ENCODE data around the gene CHD3. TPM values are rescaled to one million over a fixed set of nuclear protein-coding genes. Genes with fewer than 3 reads are reported as not detected.
A peak's percentile ranks its signal among the peaks of the same experiment; 100 is the strongest.

The CHD3 gene
- total RNA-seq, 1 experiment from 2014 or later = 109 TPM

GRCh38 chr17:7846063-7846735, 42.4 kb upstream of the CHD3 start:
- no peaks in the 10 kb centered on the region for H3K9me3 ChIP-seq (replicated peaks)
- H3K4me1 ChIP-seq = no peaks in the 10 kb centered on the region
- no peak overlapping the region for H3K27ac ChIP-seq
- DNase-seq = no peak
- H3K4me3 ChIP-seq = no peak overlapping the region
- peaks cover 11% of the 10 kb centered on the region; the same call in 1 of the 2 replicates for H3K36me3 ChIP-seq
- H3K27me3 ChIP-seq = no peaks in the 10 kb centered on the region

DNA sequence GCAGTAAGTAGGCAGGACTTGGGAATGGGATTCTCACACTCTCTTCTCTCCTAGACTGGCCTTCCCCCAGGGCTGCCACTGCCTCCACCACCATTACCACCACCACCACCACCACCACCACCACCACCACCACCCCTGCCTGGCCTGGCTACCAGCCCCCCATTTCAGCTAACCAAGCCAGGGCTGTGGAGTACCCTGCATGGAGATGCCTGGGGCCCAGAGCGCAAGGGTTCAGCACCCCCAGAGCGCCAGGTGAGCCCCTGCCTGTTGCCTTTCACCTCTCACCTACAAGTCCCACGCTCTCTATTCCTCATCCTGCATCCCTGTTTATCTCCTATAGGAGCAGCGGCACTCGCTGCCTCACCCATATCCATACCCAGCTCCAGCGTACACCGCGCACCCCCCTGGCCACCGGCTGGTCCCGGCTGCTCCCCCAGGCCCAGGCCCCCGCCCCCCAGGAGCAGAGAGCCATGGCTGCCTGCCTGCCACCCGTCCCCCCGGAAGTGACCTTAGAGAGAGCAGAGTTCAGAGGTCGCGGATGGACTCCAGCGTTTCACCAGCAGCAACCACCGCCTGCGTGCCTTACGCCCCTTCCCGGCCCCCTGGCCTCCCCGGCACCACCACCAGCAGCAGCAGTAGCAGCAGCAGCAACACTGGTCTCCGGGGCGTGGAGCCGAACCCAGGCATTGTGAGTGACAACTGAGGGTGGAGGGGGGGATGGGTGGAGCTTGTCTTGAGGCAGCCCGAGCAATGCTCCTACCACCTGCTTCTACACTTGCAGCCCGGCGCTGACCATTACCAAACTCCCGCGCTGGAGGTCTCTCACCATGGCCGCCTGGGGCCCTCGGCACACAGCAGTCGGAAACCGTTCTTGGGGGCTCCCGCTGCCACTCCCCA, 41.6 kb upstream of the CHD3 start:
- Histone ChIP-seq H3K9me3 (replicated peaks) (no peaks in the 10 kb centered on the region), H3K27ac (no peak overlapping the region), H3K36me3 (peaks cover 19% of the 10 kb centered on the region), H3K27me3 (no peaks in the 10 kb centered on the region), H3K4me3 (no peak overlapping the region), H3K4me1 (no peaks in the 10 kb centered on the region)
- DNase-seq = no peak

DNA sequence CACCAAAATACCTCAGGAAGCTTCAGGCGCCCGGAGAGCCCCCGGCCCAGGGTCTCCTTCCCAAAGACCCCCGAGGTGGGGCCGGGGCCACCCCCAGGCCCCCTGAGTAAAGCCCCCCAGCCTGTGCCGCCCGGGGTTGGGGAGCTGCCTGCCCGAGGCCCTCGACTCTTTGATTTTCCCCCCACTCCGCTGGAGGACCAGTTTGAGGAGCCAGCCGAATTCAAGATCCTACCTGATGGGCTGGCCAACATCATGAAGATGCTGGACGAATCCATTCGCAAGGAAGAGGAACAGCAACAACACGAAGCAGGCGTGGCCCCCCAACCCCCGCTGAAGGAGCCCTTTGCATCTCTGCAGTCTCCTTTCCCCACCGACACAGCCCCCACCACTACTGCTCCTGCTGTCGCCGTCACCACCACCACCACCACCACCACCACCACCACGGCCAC, 40.4 kb upstream of the CHD3 start:
- H3K36me3 ChIP-seq = peaks cover 19% of the 10 kb centered on the region
- H3K4me3 ChIP-seq = no peak overlapping the region
- H3K4me1 ChIP-seq = no peaks in the 10 kb centered on the region

GRCh38 chr17:7848739-7849129, 39.9 kb upstream of the CHD3 start:
- Histone ChIP-seq H3K9me3 (replicated peaks) (no peaks in the 10 kb centered on the region), H3K27me3 (no peaks in the 10 kb centered on the region), H3K4me3 (no peak overlapping the region), H3K27ac (no peak overlapping the region), H3K36me3 (peaks cover 19% of the 10 kb centered on the region), H3K4me1 (no peaks in the 10 kb centered on the region)
- no peak for DNase-seq

More for the DNA sequence above, 40.4 kb upstream of the CHD3 start:
- Histone ChIP-seq H3K27ac (no peak overlapping the region), H3K9me3 (replicated peaks) (no peaks in the 10 kb centered on the region), H3K27me3 (no peaks in the 10 kb centered on the region)
- DNase-seq = no peak

DNA sequence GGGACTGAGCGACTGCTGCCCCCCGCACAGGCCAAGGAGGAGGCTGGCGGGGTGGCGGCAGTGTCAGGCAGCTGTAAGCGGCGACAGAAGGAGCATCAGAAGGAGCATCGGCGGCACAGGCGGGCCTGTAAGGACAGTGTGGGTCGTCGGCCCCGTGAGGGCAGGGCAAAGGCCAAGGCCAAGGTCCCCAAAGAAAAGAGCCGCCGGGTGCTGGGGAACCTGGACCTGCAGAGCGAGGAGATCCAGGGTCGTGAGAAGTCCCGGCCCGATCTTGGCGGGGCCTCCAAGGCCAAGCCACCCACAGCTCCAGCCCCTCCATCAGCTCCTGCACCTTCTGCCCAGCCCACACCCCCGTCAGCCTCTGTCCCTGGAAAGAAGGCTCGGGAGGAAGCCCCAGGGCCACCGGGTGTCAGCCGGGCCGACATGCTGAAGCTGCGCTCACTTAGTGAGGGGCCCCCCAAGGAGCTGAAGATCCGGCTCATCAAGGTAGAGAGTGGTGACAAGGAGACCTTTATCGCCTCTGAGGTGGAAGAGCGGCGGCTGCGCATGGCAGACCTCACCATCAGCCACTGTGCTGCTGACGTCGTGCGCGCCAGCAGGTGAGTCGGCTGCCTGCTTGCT, 39.3 kb upstream of the CHD3 start:
- no peak overlapping the region for H3K27ac ChIP-seq
- no peaks in the 10 kb centered on the region for H3K27me3 ChIP-seq
- no peak for DNase-seq
- H3K4me1 ChIP-seq = no peaks in the 10 kb centered on the region
- H3K36me3 ChIP-seq = peaks cover 19% of the 10 kb centered on the region
- H3K4me3 ChIP-seq = no peak overlapping the region
- H3K9me3 ChIP-seq (replicated peaks) = no peaks in the 10 kb centered on the region

DNA sequence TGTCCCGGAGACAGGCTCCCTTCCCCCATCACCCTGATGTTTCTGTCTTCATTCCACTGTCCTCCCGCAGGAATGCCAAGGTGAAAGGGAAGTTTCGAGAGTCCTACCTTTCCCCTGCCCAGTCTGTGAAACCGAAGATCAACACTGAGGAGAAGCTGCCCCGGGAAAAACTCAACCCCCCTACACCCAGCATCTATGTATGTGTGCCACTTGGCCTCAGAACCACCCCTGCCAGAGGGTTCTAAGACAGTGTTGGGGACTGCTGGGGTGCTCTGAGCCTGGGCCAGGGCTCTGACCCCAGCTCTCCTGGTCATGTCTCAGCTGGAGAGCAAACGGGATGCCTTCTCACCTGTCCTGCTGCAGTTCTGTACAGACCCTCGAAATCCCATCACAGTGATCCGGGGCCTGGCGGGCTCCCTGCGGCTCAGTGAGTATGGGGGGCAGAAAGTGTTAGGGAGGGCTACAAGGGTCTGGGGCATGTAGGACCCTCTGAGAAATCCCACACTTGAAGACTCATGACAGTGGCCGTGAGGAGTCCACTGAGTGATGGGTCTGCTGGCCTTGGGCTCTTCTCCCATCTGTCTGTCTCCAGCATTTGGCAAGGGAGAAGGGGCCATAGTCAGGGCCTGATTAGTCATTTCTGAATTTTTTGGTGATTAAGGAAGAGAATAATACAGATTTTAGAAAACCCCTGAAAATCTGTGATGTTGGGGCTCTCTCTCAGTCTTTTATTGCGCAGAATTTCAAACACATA, 38.7 kb upstream of the CHD3 start:
- Histone ChIP-seq H3K27me3 (no peaks in the 10 kb centered on the region), H3K9me3 (replicated peaks) (no peaks in the 10 kb centered on the region), H3K36me3 (peaks cover 19% of the 10 kb centered on the region), H3K4me3 (no peak overlapping the region), H3K4me1 (no peaks in the 10 kb centered on the region), H3K27ac (no peak overlapping the region)
- DNase-seq = no peak

- no peak for DNase-seq
- H3K27me3 ChIP-seq = no peaks in the 10 kb centered on the region
- 0 out of 2 replicates have a peak, but pooled peaks cover 2% of the 10 kb centered on the region for H3K4me1 ChIP-seq
- no peak overlapping the region for H3K27ac ChIP-seq
- H3K36me3 ChIP-seq = peaks cover 19% of the 10 kb centered on the region
- no peak overlapping the region for H3K4me3 ChIP-seq
- no peaks in the 10 kb centered on the region for H3K9me3 ChIP-seq (replicated peaks)
Measured at GRCh38 chr17:7850701-7851437, 37.7 kb upstream of the CHD3 start.

DNA sequence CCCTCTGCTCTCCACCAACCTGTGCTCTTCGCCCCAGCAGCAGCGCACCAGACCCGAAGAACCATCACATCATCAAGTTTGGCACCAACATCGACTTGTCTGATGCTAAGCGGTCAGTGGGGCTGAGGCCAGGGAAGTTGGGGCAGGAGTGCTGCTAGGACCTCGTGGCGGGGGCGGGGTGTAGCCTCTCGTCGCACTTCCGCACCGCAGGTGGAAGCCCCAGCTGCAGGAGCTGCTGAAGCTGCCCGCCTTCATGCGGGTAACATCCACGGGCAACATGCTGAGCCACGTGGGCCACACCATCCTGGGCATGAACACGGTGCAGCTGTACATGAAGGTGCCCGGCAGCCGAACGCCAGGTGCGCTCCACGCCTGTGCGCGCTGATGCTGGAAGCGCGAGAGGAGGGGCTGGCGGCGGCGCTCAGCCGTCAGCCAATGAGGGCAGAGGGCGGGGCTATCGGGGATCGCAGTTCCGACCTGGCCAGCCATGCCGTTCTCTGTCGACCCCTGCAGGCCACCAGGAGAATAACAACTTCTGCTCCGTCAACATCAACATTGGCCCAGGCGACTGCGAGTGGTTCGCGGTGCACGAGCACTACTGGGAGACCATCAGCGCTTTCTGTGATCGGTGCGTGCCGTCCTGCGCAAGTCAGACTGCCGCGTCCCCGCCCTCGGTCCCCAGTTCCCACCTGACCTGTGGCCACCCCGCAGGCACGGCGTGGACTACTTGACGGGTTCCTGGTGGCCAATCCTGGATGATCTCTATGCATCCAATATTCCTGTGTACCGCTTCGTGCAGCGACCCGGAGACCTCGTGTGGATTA, 36.9 kb upstream of the CHD3 start:
- H3K27ac ChIP-seq = no peak overlapping the region
- no peak overlapping the region for H3K4me3 ChIP-seq
- no peaks in the 10 kb centered on the region for H3K27me3 ChIP-seq
- peaks cover 19% of the 10 kb centered on the region for H3K36me3 ChIP-seq
- H3K4me1 ChIP-seq = 0 out of 2 replicates have a peak, but pooled peaks cover 2% of the 10 kb centered on the region
- peak in 1 of 2 experiments; percentile 49 for DNase-seq
- H3K9me3 ChIP-seq (replicated peaks) = no peaks in the 10 kb centered on the region

GRCh38 chr17:7852262-7852670, 36.3 kb upstream of the CHD3 start:
- H3K4me1 ChIP-seq = 0 out of 2 replicates have a peak, but pooled peaks cover 2% of the 10 kb centered on the region
- no peak for DNase-seq
- H3K27me3 ChIP-seq = no peaks in the 10 kb centered on the region
- peaks cover 19% of the 10 kb centered on the region for H3K36me3 ChIP-seq
- H3K27ac ChIP-seq = no peak overlapping the region
- H3K9me3 ChIP-seq (replicated peaks) = no peaks in the 10 kb centered on the region
- H3K4me3 ChIP-seq = no peak overlapping the region

GRCh38 chr17:7852919-7853690, 35.5 kb upstream of the CHD3 start:
- no peak for DNase-seq
- Histone ChIP-seq H3K4me3 (no peak overlapping the region), H3K9me3 (replicated peaks) (no peaks in the 10 kb centered on the region)

GRCh38 chr17:7853691-7854038, 34.9 kb upstream of the CHD3 start:
- peaks cover 19% of the 10 kb centered on the region for H3K36me3 ChIP-seq
- no peaks in the 10 kb centered on the region for H3K9me3 ChIP-seq (replicated peaks)
- H3K27me3 ChIP-seq = no peaks in the 10 kb centered on the region
- DNase-seq = no peak
- no peak overlapping the region for H3K4me3 ChIP-seq
- 0 out of 2 replicates have a peak, but pooled peaks cover 2% of the 10 kb centered on the region for H3K4me1 ChIP-seq
- no peak overlapping the region for H3K27ac ChIP-seq

More at GRCh38 chr17:7852919-7853690, 35.5 kb upstream of the CHD3 start:
- Histone ChIP-seq H3K27ac (no peak overlapping the region), H3K4me1 (0 out of 2 replicates have a peak, but pooled peaks cover 2% of the 10 kb centered on the region), H3K27me3 (no peaks in the 10 kb centered on the region), H3K36me3 (peaks cover 19% of the 10 kb centered on the region)

GRCh38 chr17:7854078-7854777, 34.4 kb upstream of the CHD3 start:
- H3K9me3 ChIP-seq (replicated peaks) = no peaks in the 10 kb centered on the region
- H3K36me3 ChIP-seq = peaks cover 19% of the 10 kb centered on the region
- no peak for DNase-seq
- no peaks in the 10 kb centered on the region for H3K27me3 ChIP-seq
- no peak overlapping the region for H3K27ac ChIP-seq
- H3K4me1 ChIP-seq = 0 out of 2 replicates have a peak, but pooled peaks cover 2% of the 10 kb centered on the region
- no peak overlapping the region for H3K4me3 ChIP-seq

All from SJCRH30 (cell line).